Testis (tissue), 2 donors: Measurements from ENCODE around the gene RDH11.
"Not testable (repeated sequence)": the region's sequence is repeated elsewhere in the genome, so short reads cannot be mapped to it uniquely, and the experiment has no call there.

Experiments
- CTCF ChIP-seq, 3 experiments: fragments of 450-650 bp in 2 of 3; fragments of 200-600 bp in 1 of 3; sonication (generic) in 1 of 3; IDR thresholded peaks; one replicate each; pipeline ENCODE4 v1.5.1; 2016 to 2019; ENCODE audit warnings: antibody characterized with exemption in 3 of 3, mild to moderate bottlenecking in 2 of 3, moderate library complexity in 1 of 3
- POLR2A ChIP-seq: fragments of 450-650 bp; IDR thresholded peaks from one replicate; pipeline ENCODE4 v1.6.1; 2017; ENCODE audit warnings: antibody characterized with exemption, mild to moderate bottlenecking, moderate library complexity

GRCh38 chr14:67719385-67719784, 23.8 kb upstream of the RDH11 start:
- not testable (repeated sequence) for TF ChIP-seq CTCF (IDR thresholded peaks at IDR 0.05); POLR2A
